A673 (cell line): ENCODE measurements around the gene FCGR2B.

Experiments
- CTCF ChIP-seq: fragments of 300-800, 200-600 bp; sonication (generic); conservative IDR thresholded peaks from 2 replicates; pipeline ENCODE4 v1.5.1; 2017; ENCODE audit warnings: low read depth, mild to moderate bottlenecking, antibody characterized with exemption, low read length, moderate library complexity, mixed read lengths
- EZH2 ChIP-seq: fragments of 200-600 bp; sonication (generic); IDR thresholded peaks from 2 replicates; pipeline ENCODE4 v1.6.1; 2017; ENCODE audit warnings: borderline replicate concordance, low read depth, mild to moderate bottlenecking, mixed read lengths, antibody characterized with exemption, low read length; ENCODE audit not compliant: poor library complexity, severe bottlenecking

DNA sequence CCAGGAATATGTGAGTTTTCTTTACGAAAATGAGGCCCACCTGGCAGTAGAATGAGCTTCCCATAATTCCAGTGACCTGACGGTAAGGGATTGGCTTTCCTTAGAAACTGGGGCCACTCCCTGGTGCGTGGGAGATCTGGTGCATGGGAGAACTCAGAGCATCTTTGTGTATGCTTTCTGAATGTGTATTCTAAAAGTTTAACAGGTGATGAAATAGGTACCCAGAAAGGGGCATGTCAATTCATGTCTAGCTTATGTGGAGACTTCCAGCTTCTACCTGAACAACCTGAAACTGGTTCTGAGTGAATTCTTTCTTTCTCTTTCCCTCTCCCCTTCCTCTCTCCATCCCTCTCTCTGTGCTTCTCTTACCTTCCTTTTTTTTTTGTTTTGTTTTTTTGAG is 28.9 kb downstream of the FCGR2B start:
- TF ChIP-seq CTCF (no peak), EZH2 (no peak)
